Neural cell (in vitro differentiated cells): ENCODE data around the gene GPR35.

Experiments used
- CTCF ChIP-seq: fragments of 450-650 bp; IDR thresholded peaks from 2 replicates; pipeline ENCODE4 v1.5.1; 2014; ENCODE audit warnings: antibody characterized with exemption, mild to moderate bottlenecking, moderate library complexity; ENCODE audit not compliant: poor library complexity, severe bottlenecking
- EZH2 ChIP-seq: fragments of 200-600, 300-800 bp; shearing (Covaris generic), sonication (generic); IDR thresholded peaks from 2 replicates; pipeline ENCODE4 v1.6.1; 2014; ENCODE audit warnings: antibody characterized with exemption, low read length, borderline replicate concordance, mild to moderate bottlenecking; ENCODE audit not compliant: insufficient read depth, poor library complexity, severe bottlenecking
- MXI1 ChIP-seq: fragments of 450-650 bp; conservative IDR thresholded peaks from 2 replicates; pipeline ENCODE4 v1.6.1; 2014; ENCODE audit warnings: antibody characterized with exemption, mild to moderate bottlenecking; ENCODE audit not compliant: poor library complexity, severe bottlenecking
- SMC3 ChIP-seq: fragments of 450-650 bp; conservative IDR thresholded peaks from 2 replicates; pipeline ENCODE4 v1.6.1; 2014; ENCODE audit warnings: antibody characterized with exemption, mild to moderate bottlenecking, moderate library complexity; ENCODE audit not compliant: poor library complexity
- TAF1 ChIP-seq: IDR thresholded peaks from 2 replicates; pipeline ENCODE4 v1.6.1; 2012; ENCODE audit warnings: low read depth

GRCh38 chr2:240579071-240579762 lies 46.1 kb upstream of the GPR35 start:
- TF ChIP-seq EZH2 = no peak
- TF ChIP-seq TAF1 = no peak
- no peak for TF ChIP-seq SMC3
- no peak for TF ChIP-seq CTCF
- TF ChIP-seq MXI1 = no peak
